Measurements from ENCODE around the gene CD164L2.

GRCh38 chr1:27392778-27393635 lies 9.9 kb upstream of the CD164L2 start:
- TF ChIP-seq CTCF (IDR thresholded peaks at IDR 0.05) (no peak), EZH2 (IDR thresholded peaks at IDR 0.05; ENCODE audit: borderline replicate concordance, insufficient read depth, low read depth, low read length, poor library complexity, severe bottlenecking) (no peak)
